Prostate gland (tissue), 2 donors: Measurements from ENCODE around the gene THAP7.

Experiments used
- POLR2A ChIP-seq: fragments of 450-650 bp; IDR thresholded peaks from one replicate; pipeline ENCODE4 v1.6.1; 2016; ENCODE audit warnings: antibody characterized with exemption, mild to moderate bottlenecking
- POLR2AphosphoS5 ChIP-seq: sonication (generic); formaldehyde crosslinking; IDR thresholded peaks from one replicate; pipeline ENCODE4 v1.6.1; 2017; ENCODE audit warnings: antibody characterized with exemption
- TF ChIP-seq, protein P1 (sequence below), 4 experiments: fragments of 200-600 bp in 2 of 4; fragments of 450-650 bp in 2 of 4; sonication (generic) in 2 of 4; IDR thresholded peaks; 1 replicate in 3 of 4; 2 replicates in 1 of 4; pipeline ENCODE4 v1.5.1; 2016 to 2019; ENCODE audit warnings: antibody characterized with exemption in 4 of 4, mild to moderate bottlenecking in 2 of 4, moderate library complexity in 2 of 4

DNA sequence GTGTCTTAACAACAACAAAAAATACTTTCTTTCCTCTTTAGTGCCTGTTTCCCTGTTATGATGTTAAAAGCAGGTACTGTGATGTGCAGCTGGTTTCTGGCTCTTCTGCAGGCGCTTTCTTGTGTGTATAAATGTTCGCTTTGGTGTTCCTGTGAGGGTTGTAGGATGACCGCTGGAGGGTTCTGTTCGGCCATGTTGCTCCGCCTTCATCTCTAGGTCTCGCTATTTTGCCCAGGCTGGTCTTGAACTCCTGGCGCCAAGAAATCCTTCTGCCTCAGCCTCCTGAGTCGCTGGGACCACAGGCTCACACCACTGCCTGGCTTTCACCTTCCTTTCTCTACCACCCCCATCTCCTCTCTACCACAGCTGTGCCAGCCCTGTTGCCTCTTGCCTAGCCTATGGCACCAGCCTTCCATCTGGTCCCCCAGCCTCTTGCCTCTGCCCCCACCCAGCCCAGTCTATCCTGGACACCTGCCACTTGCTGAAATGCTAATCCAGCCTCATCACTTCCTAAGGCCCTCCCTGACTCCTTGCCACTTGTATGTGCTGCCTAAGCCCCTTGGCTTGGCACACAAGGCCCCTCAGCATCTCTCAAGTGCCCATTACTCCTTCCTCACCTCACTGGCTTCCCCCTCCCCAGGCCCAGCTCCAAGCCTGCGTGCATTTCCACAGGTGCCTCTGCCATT, 49.4 kb upstream of the THAP7 start:
- TF ChIP-seq POLR2AphosphoS5, result no peak
- TF ChIP-seq POLR2A, result no peak
- TF ChIP-seq, protein P1, sequence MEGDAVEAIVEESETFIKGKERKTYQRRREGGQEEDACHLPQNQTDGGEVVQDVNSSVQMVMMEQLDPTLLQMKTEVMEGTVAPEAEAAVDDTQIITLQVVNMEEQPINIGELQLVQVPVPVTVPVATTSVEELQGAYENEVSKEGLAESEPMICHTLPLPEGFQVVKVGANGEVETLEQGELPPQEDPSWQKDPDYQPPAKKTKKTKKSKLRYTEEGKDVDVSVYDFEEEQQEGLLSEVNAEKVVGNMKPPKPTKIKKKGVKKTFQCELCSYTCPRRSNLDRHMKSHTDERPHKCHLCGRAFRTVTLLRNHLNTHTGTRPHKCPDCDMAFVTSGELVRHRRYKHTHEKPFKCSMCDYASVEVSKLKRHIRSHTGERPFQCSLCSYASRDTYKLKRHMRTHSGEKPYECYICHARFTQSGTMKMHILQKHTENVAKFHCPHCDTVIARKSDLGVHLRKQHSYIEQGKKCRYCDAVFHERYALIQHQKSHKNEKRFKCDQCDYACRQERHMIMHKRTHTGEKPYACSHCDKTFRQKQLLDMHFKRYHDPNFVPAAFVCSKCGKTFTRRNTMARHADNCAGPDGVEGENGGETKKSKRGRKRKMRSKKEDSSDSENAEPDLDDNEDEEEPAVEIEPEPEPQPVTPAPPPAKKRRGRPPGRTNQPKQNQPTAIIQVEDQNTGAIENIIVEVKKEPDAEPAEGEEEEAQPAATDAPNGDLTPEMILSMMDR (IDR thresholded peaks at IDR 0.05), result no peak
